Stimulated activated CD4-positive, alpha-beta T cell treated with anti-CD3 and anti-CD28 coated beads, Interleukin-1b, Interleukin-23, amount 100 ng/mL, for 4 hours (primary cell): Measurements from ENCODE around the gene TMEM135.
A peak's percentile ranks its signal among the peaks of the same experiment; 100 is the strongest.
"Not testable (repeated sequence)": the region's sequence is repeated elsewhere in the genome, so short reads cannot be mapped to it uniquely, and the experiment has no call there.

Source experiments
- DNase-seq, 2 donors: peaks; one replicate each; pipeline ENCODE4 v3.0.0-alpha.2; 2020; ENCODE audit warnings: low read depth in 2 of 2

TMEM135 gene

DNA sequence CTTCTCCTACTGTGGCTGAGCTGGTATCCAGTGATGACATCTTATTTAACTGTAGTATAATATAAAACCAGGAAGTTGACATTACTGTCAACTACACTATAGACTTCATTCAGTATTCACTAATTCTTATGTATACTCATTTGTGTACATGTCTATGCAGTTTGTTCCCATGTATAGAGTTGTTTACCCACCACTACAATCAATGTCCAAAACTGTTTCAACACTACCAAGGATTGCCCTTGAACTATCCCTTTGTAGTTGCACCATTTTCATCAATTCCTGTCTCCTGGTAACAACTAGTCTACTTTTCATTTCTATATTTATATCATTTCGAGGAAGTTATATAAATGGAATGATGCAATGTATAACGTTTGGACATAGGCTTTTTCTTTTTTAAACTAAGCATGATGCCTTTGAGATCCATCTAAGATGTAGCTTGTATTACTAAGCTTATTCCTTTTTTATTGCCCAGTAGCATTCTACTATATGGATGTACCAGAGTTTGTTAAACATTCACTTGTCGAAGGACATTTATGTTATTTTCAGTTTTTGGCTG, 39.2 kb downstream of the TMEM135 start:
- DNase-seq, result no peak

DNA sequence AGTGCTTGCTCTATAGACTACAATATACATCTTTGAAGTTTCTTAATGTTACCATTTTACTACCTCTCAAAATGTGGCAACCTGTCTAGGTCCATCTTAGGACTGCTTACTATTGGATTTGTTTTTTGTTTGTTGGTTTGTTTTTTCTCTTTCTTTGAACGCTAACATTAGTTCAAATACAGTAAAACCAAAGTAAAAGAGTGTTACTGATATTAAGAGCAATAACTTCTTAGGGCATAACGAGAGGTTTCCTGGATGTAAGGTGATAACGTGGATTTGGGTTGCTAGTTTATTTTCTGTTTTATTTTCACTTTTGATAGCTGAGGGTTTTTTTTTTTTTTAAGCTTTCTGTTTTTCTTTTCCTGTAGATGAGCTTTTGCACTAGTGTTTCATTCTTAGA, 43.6 kb downstream of the TMEM135 start:
- DNase-seq, result no peak

DNA sequence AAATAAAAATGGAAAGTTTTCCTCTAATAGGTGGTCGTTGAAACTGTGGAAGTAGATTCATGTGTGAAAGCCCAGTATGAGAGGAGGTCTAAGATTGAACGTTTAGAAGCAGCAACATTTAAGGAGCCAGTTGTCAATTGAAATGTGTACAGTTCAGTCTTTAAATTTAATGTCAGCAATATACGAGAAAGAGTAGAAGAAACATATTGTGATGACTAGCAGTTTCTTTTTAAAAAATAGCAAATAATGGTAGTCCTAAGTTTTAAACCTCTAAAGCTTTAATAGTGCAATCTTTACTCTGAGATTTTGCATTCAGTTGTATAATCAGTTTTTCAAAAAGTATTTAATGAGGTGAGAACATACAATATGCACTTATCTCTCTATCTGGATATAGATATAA, 44.9 kb downstream of the TMEM135 start:
- no peak for DNase-seq

DNA sequence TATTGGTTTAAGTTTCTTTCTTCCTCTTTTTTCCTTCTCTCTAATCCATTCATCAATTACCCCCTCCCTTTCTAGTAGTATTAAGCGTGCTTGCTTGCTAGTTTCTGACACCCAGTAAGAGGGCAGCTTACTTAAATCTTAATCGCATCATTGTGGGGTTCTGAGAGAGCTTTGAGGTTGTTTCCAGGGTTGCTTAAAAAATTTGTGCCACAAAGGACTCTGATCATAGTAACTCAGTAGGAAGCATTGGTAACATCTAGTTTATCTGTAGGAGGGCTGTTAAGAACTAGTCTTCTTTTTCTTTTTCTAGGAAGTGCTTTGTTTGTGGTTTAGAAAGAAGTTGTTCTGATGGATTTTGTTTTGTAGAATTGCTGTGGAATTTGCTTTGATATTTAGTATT, 45.3 kb downstream of the TMEM135 start:
- DNase-seq, result no peak

DNA sequence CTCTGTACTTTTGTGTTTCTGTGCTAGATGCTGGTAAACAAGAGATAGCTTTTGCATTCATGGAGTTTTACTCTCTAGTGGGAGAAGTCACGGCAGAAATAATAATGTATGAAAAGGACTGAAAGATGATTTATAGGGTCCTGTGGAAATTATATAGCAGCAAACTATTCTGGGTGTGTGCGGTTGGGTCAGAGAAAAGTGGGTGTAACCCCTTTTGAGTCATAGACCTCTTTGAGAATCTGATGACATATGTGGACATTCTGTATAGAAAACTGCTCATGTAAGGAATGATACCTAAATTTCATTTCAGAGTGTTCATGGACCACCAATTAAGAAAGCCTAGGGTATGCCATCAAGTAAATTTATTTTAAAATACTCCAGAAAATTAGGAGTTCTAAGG, 54.4 kb downstream of the TMEM135 start:
- no peak for DNase-seq

DNA sequence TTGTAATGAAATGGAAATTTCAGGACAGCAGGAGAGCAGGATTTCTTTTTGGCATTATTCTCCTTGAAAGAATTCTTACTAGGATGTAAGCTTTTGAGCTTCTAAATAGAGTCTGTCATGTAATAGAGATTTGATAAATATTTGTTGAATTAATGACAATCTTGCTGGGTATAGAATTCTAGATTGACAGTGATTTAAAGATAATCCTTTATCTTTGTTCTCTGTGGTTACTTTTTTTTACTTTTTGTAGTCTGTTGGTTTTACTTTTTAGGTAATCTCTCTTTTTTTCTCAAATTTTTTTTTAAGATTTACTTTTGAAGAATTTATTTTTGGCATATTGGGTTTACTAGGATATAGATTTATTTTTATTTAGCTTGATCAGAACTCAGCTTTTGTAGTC, 54.8 kb downstream of the TMEM135 start:
- no peak for DNase-seq

DNA sequence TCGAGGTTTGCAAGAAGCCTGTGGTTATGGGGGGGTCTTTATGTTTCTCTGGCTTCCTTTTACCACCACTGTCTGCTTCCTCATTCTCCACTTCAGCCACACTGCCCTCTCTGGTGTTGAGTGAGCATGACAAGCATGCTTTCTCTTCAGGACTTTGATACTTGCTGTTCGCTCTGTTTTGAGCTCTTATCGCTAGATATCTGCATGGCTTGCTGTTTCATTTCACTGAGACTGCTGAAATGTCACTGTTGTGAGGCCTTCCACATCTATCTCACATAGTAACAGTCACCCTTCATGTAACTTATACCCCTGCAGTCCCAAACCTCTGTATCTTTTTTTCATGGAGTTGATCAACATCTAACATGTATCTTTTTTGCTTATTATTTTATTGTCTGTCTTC, 59.8 kb downstream of the TMEM135 start:
- DNase-seq, result peak in 1 of 2 donors; percentile 4

DNA sequence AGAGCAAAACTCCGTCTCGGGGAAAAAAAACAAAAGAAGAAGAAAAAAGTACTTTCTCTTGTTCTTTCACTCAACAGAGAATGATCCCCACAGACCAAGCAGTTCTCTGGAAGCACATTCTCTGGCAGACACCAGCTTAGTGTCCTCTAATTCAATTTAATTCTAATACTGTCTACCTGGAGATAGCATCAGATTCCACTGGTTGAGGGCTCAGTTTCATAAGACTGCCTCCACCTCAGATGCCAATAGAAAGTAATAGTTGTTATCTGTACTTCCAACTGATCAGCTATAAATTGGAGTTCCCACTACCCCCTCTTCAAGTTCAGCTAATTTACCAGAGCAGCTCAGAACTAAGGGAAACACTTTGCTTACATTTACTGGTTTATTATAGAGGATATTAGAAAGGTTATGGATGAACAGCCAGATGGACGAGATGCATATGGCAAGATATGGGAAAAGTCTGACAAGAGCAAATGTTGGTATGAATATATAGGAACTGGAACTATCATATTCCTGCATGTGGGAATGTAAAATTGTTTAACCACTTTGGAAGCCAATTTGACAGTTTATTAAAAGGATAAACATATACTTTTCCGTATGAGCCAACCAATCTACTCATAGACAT, 64.3 kb downstream of the TMEM135 start:
- DNase-seq, result no peak

DNA sequence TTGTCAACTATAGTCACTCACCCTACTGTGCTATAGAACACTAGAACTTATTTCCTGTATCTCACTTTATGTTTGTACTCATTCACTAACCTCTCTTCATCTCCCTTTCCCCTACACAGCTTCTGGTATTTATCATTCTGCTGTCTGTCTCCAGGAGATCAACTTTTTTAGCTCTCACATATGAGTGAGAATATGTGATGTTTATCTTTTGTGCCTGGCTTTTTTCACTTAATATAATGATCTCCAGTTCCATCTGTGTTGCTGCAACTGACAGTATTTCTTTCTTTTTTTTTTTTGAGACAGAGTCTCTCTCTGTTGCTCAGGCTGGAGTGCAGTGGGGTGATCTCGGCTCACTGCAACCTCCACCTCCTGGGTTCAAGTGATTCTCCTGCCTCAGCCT, 68.1 kb downstream of the TMEM135 start:
- not testable (repeated sequence) for DNase-seq

DNA sequence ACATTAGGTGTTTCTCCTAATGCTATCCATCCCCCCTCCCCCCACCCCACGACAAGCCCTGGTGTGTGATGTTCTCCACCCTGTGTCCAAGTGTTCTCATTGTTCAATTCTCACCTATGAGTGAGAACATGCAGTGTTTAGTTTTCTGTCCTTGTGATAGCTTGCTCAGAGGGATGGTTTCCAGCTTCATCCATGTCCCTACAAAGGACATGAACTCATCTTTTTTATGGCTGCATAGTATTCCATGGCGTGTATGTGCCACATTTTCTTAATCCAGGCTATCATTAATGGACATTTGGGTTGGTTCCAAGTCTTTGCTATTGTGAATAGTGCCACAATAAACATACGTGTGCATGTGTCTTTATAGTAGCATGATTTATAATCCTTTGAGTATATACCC, 69.6 kb downstream of the TMEM135 start:
- not testable (repeated sequence) for DNase-seq

DNA sequence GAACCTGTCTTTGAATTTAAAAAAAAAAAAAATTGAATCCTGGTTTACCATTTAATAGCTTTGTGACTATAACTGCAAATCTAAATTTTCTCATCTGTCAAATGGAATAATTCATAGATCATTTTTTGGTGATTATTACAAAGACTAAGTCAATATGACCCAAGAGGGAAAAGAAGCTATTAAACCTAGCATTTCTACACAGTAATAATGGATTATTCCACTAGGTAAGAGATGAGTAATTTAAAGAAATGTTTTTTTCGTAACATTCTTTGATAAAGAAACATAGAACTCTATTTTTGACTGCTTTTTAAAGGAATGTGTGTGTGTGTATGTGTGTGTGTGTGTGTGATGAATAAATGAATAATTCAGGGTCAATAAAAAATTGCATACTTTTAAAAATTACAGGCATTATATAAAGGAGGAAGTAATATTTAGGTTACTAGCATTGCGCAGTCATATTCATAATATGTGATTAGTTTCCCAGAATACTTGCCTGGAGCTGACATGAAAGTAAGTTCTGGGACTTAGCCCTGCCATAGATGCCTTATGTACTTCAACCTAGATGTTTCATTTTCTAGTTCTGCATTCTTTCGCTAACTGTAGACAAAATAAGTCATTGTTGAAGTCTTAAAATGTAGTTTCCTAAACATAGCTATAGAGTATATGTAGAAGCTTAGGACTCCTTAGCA, 72.9 kb downstream of the TMEM135 start:
- no peak for DNase-seq

DNA sequence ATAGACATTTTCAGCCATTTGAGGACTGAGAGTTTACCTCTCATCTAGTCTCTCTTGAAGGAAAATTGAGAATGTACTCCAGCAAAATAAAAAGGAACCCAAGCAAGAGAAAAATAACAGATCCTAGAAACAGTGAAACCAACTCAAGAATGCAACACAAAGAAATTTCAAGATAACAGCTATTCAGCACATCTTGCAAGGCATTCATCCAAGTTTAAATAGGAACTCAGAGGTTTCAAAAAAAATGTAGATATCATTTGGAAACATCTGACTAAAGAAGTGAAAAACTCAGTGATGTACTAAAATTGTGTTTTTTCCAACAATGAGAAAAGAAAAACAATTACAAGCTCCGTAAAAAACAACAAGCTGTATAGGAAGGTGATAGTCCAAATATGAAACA, 76.4 kb downstream of the TMEM135 start:
- DNase-seq, result no peak

DNA sequence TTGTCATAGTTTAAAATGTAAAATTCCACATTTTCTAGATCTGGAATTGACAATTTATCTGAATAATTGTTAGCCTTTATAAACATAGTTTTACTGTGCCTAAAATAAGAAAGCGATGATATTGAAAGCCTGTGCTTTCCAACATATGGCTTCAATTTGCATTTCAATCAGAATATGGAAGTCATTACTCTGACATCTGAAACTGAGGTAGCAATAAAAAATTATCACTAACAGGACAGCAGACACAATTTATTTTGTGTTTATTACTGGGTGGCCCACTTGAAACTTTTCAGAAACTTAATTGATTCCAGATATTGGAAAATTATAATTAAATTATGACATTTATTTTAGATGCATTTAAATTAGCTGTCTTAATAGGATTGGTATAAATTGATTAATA, 78.5 kb downstream of the TMEM135 start:
- no peak for DNase-seq

DNA sequence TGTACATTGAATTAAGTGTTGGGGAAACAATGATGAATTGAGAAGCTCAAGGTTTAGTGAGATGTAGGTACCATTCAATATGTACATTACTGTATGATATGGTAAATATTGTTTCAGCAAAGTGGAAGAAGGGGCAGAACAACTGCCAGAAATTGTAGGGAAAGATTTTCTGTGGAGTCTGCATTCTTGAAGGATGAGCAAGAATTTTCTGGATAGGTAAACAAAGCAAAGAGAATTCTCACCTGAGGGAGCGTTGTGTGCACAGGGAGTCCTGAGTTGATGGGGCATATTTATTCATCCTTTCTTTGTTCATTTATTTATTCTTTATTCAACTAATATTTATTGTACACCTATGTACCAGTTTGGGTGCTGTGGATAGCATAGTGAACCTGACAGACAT, 83.2 kb downstream of the TMEM135 start:
- no peak for DNase-seq

DNA sequence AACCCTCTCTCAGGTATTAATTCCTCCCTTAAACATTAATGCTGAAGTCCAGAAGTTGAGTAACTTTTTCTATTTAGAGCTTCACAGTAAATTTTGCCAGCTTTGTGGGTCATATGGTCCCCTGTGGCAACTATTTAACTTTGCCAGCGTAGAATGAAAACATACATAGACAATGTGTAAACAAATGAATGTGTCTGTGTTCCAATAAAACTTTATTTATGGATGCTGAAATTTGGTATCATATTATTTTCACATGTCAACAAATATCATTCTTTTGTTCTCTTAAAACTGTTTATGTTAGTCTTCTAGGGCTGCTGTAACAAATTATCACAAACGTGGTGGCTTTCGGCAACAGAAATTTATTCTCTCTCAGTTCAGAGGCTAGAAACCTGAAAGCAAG, 85.1 kb downstream of the TMEM135 start:
- DNase-seq, result no peak

DNA sequence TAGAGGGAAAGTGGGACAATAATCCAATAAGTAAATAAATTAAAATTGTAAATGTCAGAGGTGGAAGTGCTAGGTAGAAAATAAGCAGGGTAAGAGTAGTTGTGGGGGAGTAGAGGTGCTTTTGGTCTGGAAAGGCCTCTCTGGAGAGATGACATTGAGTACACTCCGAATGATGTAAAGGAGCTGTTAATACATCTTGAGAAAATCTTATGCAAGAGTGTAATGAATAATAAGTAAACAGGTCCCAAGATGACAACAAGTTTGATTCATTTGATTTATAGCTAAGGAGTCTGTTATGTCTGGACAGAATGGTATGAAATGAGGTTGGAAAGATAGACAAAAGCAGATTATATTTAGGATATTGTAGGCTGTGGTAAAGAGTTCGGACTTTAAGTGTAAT, 87.5 kb downstream of the TMEM135 start:
- no peak for DNase-seq

DNA sequence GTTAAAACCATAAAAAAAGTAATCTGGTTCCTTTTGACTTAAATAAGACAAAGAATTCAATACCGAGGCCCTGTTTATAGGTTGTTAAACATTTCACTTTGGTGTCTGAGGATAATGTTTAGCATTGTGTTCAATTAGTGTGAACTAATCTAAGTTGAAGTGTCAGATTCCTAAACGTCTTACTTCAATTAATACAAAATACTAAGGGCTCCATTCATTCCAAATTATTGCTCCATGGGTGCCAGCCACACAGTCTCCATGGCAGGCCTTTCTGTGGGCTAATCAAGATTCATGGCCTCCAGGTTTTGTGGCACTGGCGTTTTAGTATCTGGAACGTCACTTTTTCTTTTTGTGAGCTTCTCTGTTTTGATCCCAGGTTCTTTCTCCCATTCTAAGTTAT, 89.4 kb downstream of the TMEM135 start:
- DNase-seq, result no peak

DNA sequence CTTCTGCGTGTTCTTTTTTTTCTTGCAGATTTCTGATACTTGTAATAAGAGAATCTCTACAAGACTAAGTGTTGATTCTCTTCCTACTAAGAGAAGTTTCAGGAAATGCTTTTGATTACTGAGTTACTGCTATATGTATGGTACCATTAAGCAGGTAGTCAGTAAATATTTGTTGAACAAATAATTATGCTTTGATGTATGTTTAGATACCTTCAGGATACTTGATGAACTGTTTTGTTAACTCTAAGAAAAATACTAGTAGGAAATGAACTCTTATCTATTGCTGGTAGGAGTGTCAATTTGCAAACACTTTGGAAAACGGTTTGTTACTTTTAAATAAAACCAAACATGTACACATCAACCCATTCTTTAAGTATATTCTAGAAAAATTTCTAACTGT, 90.6 kb downstream of the TMEM135 start:
- no peak for DNase-seq

DNA sequence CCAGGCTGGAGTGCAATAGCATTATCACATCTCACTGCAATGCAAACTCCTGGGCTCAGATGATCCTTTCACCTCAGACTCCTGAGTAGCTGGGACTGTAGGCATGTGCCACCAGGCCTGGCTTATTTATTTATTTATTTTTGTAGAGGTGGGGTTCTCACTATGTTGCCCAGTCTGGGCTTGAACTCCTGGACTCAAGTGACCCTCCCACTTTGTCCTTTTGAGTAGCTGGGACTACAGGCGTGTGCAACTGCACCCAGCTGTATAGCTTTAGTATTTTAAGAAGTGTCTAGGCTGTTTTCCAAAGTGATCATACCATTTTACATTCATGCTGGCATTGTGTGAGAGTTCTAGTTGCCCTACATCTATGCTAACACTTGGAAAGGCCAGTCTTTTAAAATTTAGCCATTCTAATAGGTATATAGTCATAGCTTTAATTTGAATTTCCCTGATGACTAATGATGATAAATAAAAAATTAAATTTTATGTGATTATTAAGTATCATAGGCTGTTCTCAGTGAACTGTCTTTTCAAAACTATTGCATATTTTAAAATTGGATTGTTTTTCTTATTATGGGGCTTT, 96.9 kb downstream of the TMEM135 start:
- DNase-seq, result no peak

DNA sequence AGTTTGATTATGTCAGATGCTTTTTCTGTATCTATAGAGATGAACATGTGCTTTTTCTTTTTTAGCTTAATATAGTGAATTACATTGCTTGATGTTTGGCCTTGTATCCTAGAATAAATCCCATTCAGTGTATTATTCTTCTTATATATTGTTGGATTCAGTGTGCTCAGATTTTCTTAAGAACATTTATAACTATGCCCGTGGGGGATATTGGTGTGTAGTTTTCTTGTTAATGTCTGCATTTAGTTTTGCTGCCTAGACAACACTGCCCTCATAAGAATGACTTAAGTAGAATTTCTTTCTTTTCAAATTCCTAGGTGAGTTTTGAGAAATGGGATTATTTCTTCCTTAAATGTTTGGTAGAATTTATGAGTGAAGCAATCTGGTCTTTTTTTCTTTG, 98.5 kb downstream of the TMEM135 start:
- no peak for DNase-seq

DNA sequence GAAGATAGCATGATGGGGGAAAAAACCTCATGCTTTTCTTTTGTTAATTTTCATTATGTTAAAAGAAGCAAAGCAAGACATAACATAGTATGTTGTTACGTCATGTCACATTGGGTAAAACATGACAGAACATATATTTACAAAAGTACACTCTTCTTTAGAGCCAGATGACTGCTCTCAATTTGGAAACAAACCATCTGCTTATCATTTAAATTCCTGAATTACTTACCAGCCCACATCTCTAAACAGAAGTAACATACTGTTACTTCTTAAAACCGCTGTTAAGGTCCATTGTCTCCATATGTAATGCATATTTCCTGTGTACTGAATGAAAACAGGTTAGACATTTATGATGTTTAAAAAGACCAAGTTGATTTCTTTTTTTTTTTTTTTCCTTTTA, 100.0 kb downstream of the TMEM135 start:
- no peak for DNase-seq

DNA sequence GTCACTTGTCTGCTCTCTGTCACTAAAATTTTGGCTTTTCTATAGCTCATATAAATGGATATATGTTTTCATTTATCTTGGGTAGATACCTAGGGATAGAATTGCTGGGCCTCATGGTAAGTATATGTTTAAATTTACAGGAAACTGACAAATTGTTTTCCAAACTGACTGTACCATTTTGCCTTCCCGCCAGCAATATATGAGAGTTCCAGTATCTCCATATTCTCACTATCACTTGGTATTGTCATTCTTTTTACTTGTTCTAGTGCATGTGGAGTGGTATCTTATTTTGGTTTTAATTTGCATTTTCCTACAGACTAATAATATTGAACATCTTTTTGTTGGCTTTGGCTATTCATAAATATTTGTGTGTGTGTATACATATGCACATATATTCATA, 101.7 kb downstream of the TMEM135 start:
- DNase-seq, result no peak

DNA sequence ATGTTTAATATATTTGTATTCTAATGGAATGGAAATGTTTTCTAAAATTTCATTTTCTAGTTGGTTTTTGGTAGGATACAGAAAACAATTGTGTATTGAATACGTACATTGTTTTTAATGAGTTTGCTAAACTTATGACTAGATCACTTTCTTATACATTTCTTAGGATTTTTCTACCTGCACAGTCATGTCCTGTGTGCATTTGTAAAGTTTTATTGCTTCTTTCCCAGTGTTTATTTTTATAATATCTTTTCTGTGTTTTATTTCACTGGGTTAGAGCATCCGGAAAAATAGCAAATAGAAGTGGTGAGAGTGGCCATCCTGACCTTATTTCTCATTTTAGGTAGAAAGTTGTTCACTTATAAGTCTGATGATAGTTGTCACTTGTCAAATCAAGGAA, 103.6 kb downstream of the TMEM135 start:
- no peak for DNase-seq
